Activated T-cell treated with anti-CD3 and anti-CD28 coated beads for 4 hours (primary cell): Measurements from ENCODE around the gene P4HA3.

Source experiments
- DNase-seq: peaks from one replicate; pipeline ENCODE4 v3.0.0-alpha.2; 2020

Gene P4HA3

GRCh38 chr11:74316772-74317505 is 5.5 kb upstream of the P4HA3 start:
- no peak for DNase-seq

GRCh38 chr11:74312326-74312725 is 886 bp upstream of the P4HA3 start:
- DNase-seq: no peak

GRCh38 chr11:74310857-74311256 is 583 bp downstream of the P4HA3 start:
- DNase-seq: no peak

GRCh38 chr11:74307434-74307833 is 4.0 kb downstream of the P4HA3 start:
- DNase-seq: no peak

GRCh38 chr11:74306435-74307175 is 4.8 kb downstream of the P4HA3 start:
- no peak for DNase-seq

- DNase-seq: no peak
These were observed 12.4 kb downstream of the P4HA3 start for GRCh38 chr11:74299015-74299414.

GRCh38 chr11:74297484-74297883 is 14.0 kb downstream of the P4HA3 start:
- DNase-seq: no peak

- DNase-seq: no peak
These were observed 22.5 kb downstream of the P4HA3 start for GRCh38 chr11:74288911-74289310.

- DNase-seq: no peak
These were observed 23.3 kb downstream of the P4HA3 start for GRCh38 chr11:74288161-74288560.

- DNase-seq: no peak
These were observed 27.0 kb downstream of the P4HA3 start for GRCh38 chr11:74284466-74284865.

- no peak for DNase-seq
These were observed 27.8 kb downstream of the P4HA3 start for GRCh38 chr11:74283580-74284180.

GRCh38 chr11:74282914-74283371 is 28.5 kb downstream of the P4HA3 start:
- DNase-seq: no peak

GRCh38 chr11:74282421-74282820 is 29.0 kb downstream of the P4HA3 start:
- no peak for DNase-seq

GRCh38 chr11:74280494-74280893 is 30.9 kb downstream of the P4HA3 start:
- no peak for DNase-seq

- DNase-seq: no peak
These were observed 32.2 kb downstream of the P4HA3 start for GRCh38 chr11:74279256-74279655.

- no peak for DNase-seq
These were observed 32.7 kb downstream of the P4HA3 start for GRCh38 chr11:74278721-74279161.

GRCh38 chr11:74278103-74278502 is 33.3 kb downstream of the P4HA3 start:
- DNase-seq: no peak

- DNase-seq: no peak
These were observed 34.9 kb downstream of the P4HA3 start for GRCh38 chr11:74276581-74276980.

- no peak for DNase-seq
These were observed 39.2 kb downstream of the P4HA3 start for GRCh38 chr11:74272276-74272675.

GRCh38 chr11:74269161-74269811 is 42.2 kb downstream of the P4HA3 start:
- DNase-seq: no peak

GRCh38 chr11:74268456-74268855 is 43.0 kb downstream of the P4HA3 start:
- DNase-seq: no peak

- no peak for DNase-seq
These were observed 44.4 kb downstream of the P4HA3 start for GRCh38 chr11:74267014-74267413.

GRCh38 chr11:74265256-74265655 is 46.2 kb downstream of the P4HA3 start:
- DNase-seq: no peak
